T-helper 1 cell treated with Interleukin-12 subunit alpha and Interleukin-12 subunit beta and Interleukin-4 antibody, amounts not matched to agents 30 μg/mL and 1 μg/mL, for 36 hours (primary cell): ENCODE data around the gene BOD1L1.
A peak's percentile ranks its signal among the peaks of the same experiment; 100 is the strongest.

ENCODE experiments used
- H3K27ac Mint-ChIP-seq: one replicate; pipeline ENCODE4 v1.8.0; 2021; ENCODE audit warnings: mild to moderate bottlenecking, mixed read lengths
- H3K27me3 Mint-ChIP-seq: one replicate; pipeline ENCODE4 v1.8.0; 2021; ENCODE audit warnings: low read depth, mixed read lengths
- H3K36me3 Mint-ChIP-seq: one replicate; pipeline ENCODE4 v1.8.0; 2021; ENCODE audit warnings: low read depth, mixed read lengths
- H3K4me1 Mint-ChIP-seq: one replicate; pipeline ENCODE4 v1.8.0; 2021; ENCODE audit warnings: low read depth, mixed read lengths
- H3K4me3 Mint-ChIP-seq: one replicate; pipeline ENCODE4 v1.8.0; 2021; ENCODE audit warnings: mild to moderate bottlenecking, moderate library complexity, mixed read lengths
- H3K9me3 Mint-ChIP-seq: one replicate; pipeline ENCODE4 v1.8.0; 2021; ENCODE audit warnings: mixed read lengths

BOD1L1 gene

GRCh38 chr4:13542577-13543031, 84.9 kb downstream of the BOD1L1 start:
- peaks cover 8% of the 10 kb centered on the region for H3K36me3 Mint-ChIP-seq
- peaks cover 85% of the 10 kb centered on the region for H3K27me3 Mint-ChIP-seq
- peaks cover 11% of the 10 kb centered on the region for H3K9me3 Mint-ChIP-seq
- H3K27ac Mint-ChIP-seq = peak overlapping the region; percentile 53
- peak overlapping the region; percentile 4 for H3K4me3 Mint-ChIP-seq
- peaks cover 26% of the 10 kb centered on the region for H3K4me1 Mint-ChIP-seq

- Mint-ChIP-seq H3K4me3 (no peak overlapping the region), H3K36me3 (peaks cover 7% of the 10 kb centered on the region), H3K4me1 (peaks cover 24% of the 10 kb centered on the region), H3K27ac (peak overlapping the region; percentile 45), H3K9me3 (peaks cover 11% of the 10 kb centered on the region), H3K27me3 (peaks cover 86% of the 10 kb centered on the region)
These were observed 85.6 kb downstream of the BOD1L1 start for GRCh38 chr4:13541720-13542576.

- Mint-ChIP-seq H3K9me3 (peaks cover 16% of the 10 kb centered on the region), H3K4me3 (no peak overlapping the region), H3K27ac (peak overlapping the region; percentile 45), H3K36me3 (peaks cover 2% of the 10 kb centered on the region), H3K4me1 (peaks cover 17% of the 10 kb centered on the region), H3K27me3 (peaks cover 86% of the 10 kb centered on the region)
These were observed 86.3 kb downstream of the BOD1L1 start for GRCh38 chr4:13541176-13541604.

- Mint-ChIP-seq H3K27ac (peak overlapping the region; percentile 41), H3K9me3 (peaks cover 16% of the 10 kb centered on the region), H3K36me3 (no peaks in the 10 kb centered on the region), H3K4me3 (peak overlapping the region; percentile 26), H3K4me1 (peaks cover 15% of the 10 kb centered on the region), H3K27me3 (peaks cover 87% of the 10 kb centered on the region)
These were observed 86.9 kb downstream of the BOD1L1 start for GRCh38 chr4:13540446-13541175.

GRCh38 chr4:13539619-13540445, 87.7 kb downstream of the BOD1L1 start:
- H3K4me3 Mint-ChIP-seq = no peak overlapping the region
- H3K27ac Mint-ChIP-seq = peak overlapping the region; percentile 52
- H3K36me3 Mint-ChIP-seq = no peaks in the 10 kb centered on the region
- peaks cover 88% of the 10 kb centered on the region for H3K27me3 Mint-ChIP-seq
- H3K9me3 Mint-ChIP-seq = peaks cover 16% of the 10 kb centered on the region
- H3K4me1 Mint-ChIP-seq = peaks cover 9% of the 10 kb centered on the region

- Mint-ChIP-seq H3K36me3 (no peaks in the 10 kb centered on the region), H3K9me3 (peaks cover 16% of the 10 kb centered on the region), H3K4me1 (peaks cover 8% of the 10 kb centered on the region)
These were observed 88.4 kb downstream of the BOD1L1 start for GRCh38 chr4:13539047-13539618.

DNA sequence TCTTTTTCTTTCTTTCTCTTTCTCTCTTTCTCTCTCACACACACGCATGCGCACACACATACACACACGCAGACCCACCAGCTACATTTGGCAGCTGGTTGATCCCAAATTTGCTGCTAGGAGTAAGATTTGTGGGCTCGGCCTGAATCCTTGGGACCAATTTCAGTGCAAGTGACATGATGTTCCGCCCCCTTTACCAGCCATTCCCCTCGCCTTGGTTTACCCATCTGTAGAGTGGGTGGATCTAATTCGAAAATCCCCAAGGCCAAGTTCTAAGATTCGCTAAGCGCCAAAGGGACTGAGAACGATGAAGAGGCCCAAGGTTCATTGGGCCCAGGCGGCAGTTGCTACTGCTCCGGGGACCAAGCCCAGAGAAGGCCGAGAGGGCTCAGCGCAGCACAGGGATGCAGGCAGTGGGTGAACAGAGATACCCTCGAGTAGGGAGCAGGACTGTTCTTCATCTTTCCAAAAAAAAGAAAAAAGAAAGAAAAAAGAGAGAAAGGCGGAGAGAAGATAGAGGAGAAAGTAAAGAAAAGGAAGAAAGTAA, 89.0 kb downstream of the BOD1L1 start:
- H3K4me1 Mint-ChIP-seq = peaks cover 8% of the 10 kb centered on the region
- peaks cover 16% of the 10 kb centered on the region for H3K9me3 Mint-ChIP-seq
- peak overlapping the region; percentile 74 for H3K27ac Mint-ChIP-seq
- H3K4me3 Mint-ChIP-seq = no peak overlapping the region
- no peaks in the 10 kb centered on the region for H3K36me3 Mint-ChIP-seq
- peaks cover 95% of the 10 kb centered on the region for H3K27me3 Mint-ChIP-seq

More at GRCh38 chr4:13539047-13539618, 88.4 kb downstream of the BOD1L1 start:
- Mint-ChIP-seq H3K27me3 (peaks cover 91% of the 10 kb centered on the region), H3K4me3 (no peak overlapping the region), H3K27ac (peak overlapping the region; percentile 74)

- Mint-ChIP-seq H3K27me3 (peaks cover 94% of the 10 kb centered on the region), H3K4me1 (peaks cover 7% of the 10 kb centered on the region), H3K4me3 (no peak overlapping the region), H3K36me3 (no peaks in the 10 kb centered on the region), H3K27ac (peak overlapping the region; percentile 74), H3K9me3 (peaks cover 16% of the 10 kb centered on the region)
These were observed 89.7 kb downstream of the BOD1L1 start for GRCh38 chr4:13537832-13538177.

DNA sequence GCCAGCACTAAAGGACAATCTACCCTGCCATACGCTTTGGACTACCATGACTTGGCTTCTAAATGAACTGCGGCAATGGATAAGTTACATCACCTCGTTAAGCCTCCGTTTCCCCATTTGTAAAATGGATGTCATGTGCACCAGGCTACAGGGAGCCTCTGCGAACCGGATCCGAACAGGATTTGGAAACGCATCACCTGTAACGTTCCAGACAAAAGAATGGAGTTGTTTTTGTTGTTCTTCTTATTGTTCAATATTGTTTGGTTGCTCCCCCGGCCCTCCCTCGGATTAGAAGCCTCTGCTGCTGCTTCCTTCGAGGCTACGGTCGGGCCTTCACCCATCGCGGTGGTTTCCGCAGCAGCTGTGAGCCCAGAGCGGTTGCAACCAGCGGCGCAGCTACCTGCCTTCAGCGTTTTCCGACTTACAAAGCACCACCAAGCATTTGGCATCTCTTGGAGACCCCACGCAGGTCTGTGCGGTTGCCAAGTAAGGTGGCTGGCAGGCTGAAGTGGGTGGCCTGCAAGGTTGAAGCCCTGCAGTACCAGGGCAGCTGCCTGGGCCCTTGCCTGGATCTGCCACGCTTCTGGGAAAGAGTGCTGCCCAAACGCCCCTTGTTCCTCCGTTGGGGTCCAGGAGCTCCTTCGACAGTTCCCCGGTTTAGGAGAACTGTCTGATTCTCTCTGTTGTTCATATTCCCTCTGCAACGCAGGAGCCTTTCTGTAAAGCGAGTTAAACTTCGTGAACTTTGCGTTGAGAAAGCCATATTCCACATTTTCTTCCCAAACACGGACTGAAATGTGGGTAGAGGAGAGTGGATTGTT, 90.3 kb downstream of the BOD1L1 start:
- no peaks in the 10 kb centered on the region for H3K36me3 Mint-ChIP-seq
- peaks cover 7% of the 10 kb centered on the region for H3K4me1 Mint-ChIP-seq
- H3K27ac Mint-ChIP-seq = peak overlapping the region; percentile 21
- H3K9me3 Mint-ChIP-seq = peaks cover 16% of the 10 kb centered on the region
- H3K4me3 Mint-ChIP-seq = no peak overlapping the region
- peaks cover 96% of the 10 kb centered on the region for H3K27me3 Mint-ChIP-seq

GRCh38 chr4:13536607-13537006, 90.9 kb downstream of the BOD1L1 start:
- Mint-ChIP-seq H3K27ac (peak overlapping the region; percentile 21), H3K36me3 (no peaks in the 10 kb centered on the region), H3K4me1 (peaks cover 7% of the 10 kb centered on the region), H3K27me3 (peaks cover 97% of the 10 kb centered on the region), H3K9me3 (peaks cover 16% of the 10 kb centered on the region), H3K4me3 (no peak overlapping the region)

- peaks cover 97% of the 10 kb centered on the region for H3K27me3 Mint-ChIP-seq
These were observed 91.7 kb downstream of the BOD1L1 start for GRCh38 chr4:13535708-13536361.

GRCh38 chr4:13535118-13535517, 92.4 kb downstream of the BOD1L1 start:
- Mint-ChIP-seq H3K36me3 (no peaks in the 10 kb centered on the region), H3K9me3 (peaks cover 16% of the 10 kb centered on the region), H3K27ac (peak overlapping the region; percentile 41), H3K27me3 (peaks cover 97% of the 10 kb centered on the region), H3K4me3 (no peak overlapping the region), H3K4me1 (peaks cover 4% of the 10 kb centered on the region)

More at GRCh38 chr4:13535708-13536361, 91.7 kb downstream of the BOD1L1 start:
- H3K27ac Mint-ChIP-seq = peak overlapping the region; percentile 41
- H3K4me1 Mint-ChIP-seq = peaks cover 6% of the 10 kb centered on the region
- H3K36me3 Mint-ChIP-seq = no peaks in the 10 kb centered on the region
- H3K9me3 Mint-ChIP-seq = peaks cover 16% of the 10 kb centered on the region
- H3K4me3 Mint-ChIP-seq = no peak overlapping the region
